Endodermal cell (in vitro differentiated cells): ENCODE measurements around the gene MALAT1. TPM values are rescaled to one million over a fixed set of nuclear protein-coding genes. Genes with fewer than 3 reads are reported as not detected.

ENCODE experiments used
- DNase-seq: peaks from one replicate; pipeline ENCODE4 v3.0.0-alpha.2; 2017
- H3K27ac ChIP-seq: 2 replicates; pipeline ENCODE4 v1.5.1; 2013; ENCODE audit warnings: mild to moderate bottlenecking, low read depth, low read length, moderate library complexity
- H3K27me3 ChIP-seq: 2 replicates; pipeline ENCODE4 v1.6.1; 2013; ENCODE audit warnings: mild to moderate bottlenecking, low read length, moderate library complexity; ENCODE audit not compliant: insufficient read depth, control insufficient read depth, poor library complexity, severe bottlenecking
- H3K36me3 ChIP-seq: 2 replicates; pipeline ENCODE4 v1.7.0; 2013; ENCODE audit warnings: mild to moderate bottlenecking, low read length, moderate library complexity; ENCODE audit not compliant: control insufficient read depth, insufficient read depth
- H3K4me1 ChIP-seq: one replicate; pipeline ENCODE4 v1.7.0; 2013; ENCODE audit warnings: low read length; ENCODE audit not compliant: control insufficient read depth, insufficient read depth
- H3K4me3 ChIP-seq: 2 replicates; pipeline ENCODE4 v1.5.1; 2013; ENCODE audit warnings: mild to moderate bottlenecking, low read length, moderate library complexity
- H3K9ac ChIP-seq: 2 replicates; pipeline ENCODE4 v1.6.1; 2013; ENCODE audit warnings: mild to moderate bottlenecking, low read length, moderate library complexity; ENCODE audit not compliant: poor library complexity, severe bottlenecking; ENCODE audit errors: extremely low read depth
- H3K9me3 ChIP-seq: 2 replicates; pipeline ENCODE4 v1.6.1; 2013; ENCODE audit warnings: mild to moderate bottlenecking, low read length, moderate library complexity; ENCODE audit not compliant: control insufficient read depth
- H3K27ac Mint-ChIP-seq: 2 replicates; pipeline ENCODE4 v1.8.0; 2020; ENCODE audit warnings: mixed read lengths
- H3K27me3 Mint-ChIP-seq: 2 replicates; pipeline ENCODE4 v1.8.0; 2021; ENCODE audit warnings: mild to moderate bottlenecking, mixed read lengths; ENCODE audit not compliant: insufficient read depth
- H3K36me3 Mint-ChIP-seq: 2 replicates; pipeline ENCODE4 v1.8.0; 2020; ENCODE audit warnings: low read depth, mixed read lengths
- H3K4me1 Mint-ChIP-seq: 2 replicates; pipeline ENCODE4 v1.8.0; 2020; ENCODE audit warnings: mixed read lengths
- H3K4me3 Mint-ChIP-seq: 2 replicates; pipeline ENCODE4 v1.8.0; 2020; ENCODE audit warnings: mild to moderate bottlenecking, moderate library complexity, mixed read lengths
- H3K9me3 Mint-ChIP-seq: 2 replicates; pipeline ENCODE4 v1.8.0; 2020; ENCODE audit warnings: mild to moderate bottlenecking, mixed read lengths
- CTCF ChIP-seq: fragments of 200-600 bp; sonication (generic); conservative IDR thresholded peaks from 2 replicates; pipeline ENCODE4 v1.5.0; 2021; ENCODE audit warnings: antibody characterized with exemption, mild to moderate bottlenecking
- WGBS, 2 experiments: methylation state at CpG; one replicate each; pipeline versions ENCODE4 v1.1.5 to v1.1.7; 2013; ENCODE audit warnings: missing lambda C conversion rate in 2 of 2, mixed read lengths in 1 of 2; ENCODE audit not compliant: insufficient coverage in 1 of 2, insufficient read length in 1 of 2; 5-methylcytosine and 5-hydroxymethylcytosine counted together
- total RNA-seq, 2 donors: library from RNA; stranded (reverse); fragmentation: NEBNext Ultra II Directional in 1 of 2; extraction: Animal tissue kit (Norgen Biotek cat#: 25700) in 1 of 2; gene quantifications; 2 replicates in 1 of 2; 3 replicates in 1 of 2; pipeline ENCODE4 v1.2.1, GENCODE V29; 2021

The MALAT1 gene
- total RNA-seq, 2 donors from 2014 or later = 5,233 to 6,894 TPM

DNA sequence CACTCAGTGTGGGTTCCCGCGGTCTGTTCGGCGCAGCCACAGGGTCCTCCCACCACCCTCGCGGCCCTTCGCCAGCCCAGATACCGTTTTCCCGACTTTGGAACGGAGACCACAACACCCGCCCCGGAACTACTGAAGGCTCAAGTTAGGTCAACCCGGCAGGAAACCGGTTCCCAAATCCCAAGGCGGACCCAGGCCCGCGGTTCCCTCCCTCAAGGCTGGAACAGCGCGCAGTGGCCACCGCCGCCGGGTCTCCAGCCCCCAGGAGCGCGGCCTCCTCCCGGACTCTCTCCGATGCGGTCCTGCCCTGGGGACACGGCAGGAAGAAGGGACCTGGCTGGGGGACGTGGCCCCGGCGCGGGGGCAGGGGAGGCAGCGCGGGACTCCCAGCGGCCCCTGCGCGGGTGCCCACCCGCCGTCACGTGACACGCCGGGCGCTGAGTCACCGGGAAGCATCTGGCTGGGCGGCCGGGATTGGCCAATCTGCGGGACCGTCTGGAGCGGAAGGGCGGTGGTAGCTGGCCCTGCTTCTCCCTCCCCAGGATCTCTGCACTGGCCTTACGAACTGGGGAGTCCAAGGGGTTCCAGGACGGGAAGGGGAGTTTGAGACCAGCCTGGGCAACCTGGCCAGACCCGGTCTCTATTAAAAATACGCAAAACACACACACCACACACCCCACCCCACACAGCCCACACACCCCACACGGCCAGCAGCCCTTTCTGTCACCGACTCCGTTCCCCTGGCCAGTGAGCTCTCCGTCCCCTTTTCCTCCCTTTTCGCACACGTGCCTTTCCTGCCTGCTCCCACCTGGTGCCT is 21.5 kb upstream of the MALAT1 start:
- peaks cover 4% of the 10 kb centered on the region for H3K4me1 ChIP-seq
- H3K27ac ChIP-seq = peak overlapping the region; percentile 87
- H3K4me3 ChIP-seq = peak overlapping the region; percentile 88
- no peaks in the 10 kb centered on the region for H3K9me3 Mint-ChIP-seq
- no peaks in the 10 kb centered on the region for H3K36me3 ChIP-seq
- H3K9me3 ChIP-seq = no peaks in the 10 kb centered on the region
- peaks cover 28% of the 10 kb centered on the region for H3K4me1 Mint-ChIP-seq
- H3K27ac Mint-ChIP-seq = peak overlapping the region; percentile 98
- H3K27me3 Mint-ChIP-seq = peaks cover 2% of the 10 kb centered on the region
- peak; percentile 96 for DNase-seq
- H3K36me3 Mint-ChIP-seq = no peaks in the 10 kb centered on the region
- no peak for TF ChIP-seq CTCF
- peak overlapping the region; percentile 83 for H3K4me3 Mint-ChIP-seq
- 7 to 15% methylated on average over 15 to 60 of the region's 60 CpGs for WGBS, 2 experiments
- no peaks in the 10 kb centered on the region for H3K27me3 ChIP-seq
- peak overlapping the region; percentile 89 for H3K9ac ChIP-seq

DNA sequence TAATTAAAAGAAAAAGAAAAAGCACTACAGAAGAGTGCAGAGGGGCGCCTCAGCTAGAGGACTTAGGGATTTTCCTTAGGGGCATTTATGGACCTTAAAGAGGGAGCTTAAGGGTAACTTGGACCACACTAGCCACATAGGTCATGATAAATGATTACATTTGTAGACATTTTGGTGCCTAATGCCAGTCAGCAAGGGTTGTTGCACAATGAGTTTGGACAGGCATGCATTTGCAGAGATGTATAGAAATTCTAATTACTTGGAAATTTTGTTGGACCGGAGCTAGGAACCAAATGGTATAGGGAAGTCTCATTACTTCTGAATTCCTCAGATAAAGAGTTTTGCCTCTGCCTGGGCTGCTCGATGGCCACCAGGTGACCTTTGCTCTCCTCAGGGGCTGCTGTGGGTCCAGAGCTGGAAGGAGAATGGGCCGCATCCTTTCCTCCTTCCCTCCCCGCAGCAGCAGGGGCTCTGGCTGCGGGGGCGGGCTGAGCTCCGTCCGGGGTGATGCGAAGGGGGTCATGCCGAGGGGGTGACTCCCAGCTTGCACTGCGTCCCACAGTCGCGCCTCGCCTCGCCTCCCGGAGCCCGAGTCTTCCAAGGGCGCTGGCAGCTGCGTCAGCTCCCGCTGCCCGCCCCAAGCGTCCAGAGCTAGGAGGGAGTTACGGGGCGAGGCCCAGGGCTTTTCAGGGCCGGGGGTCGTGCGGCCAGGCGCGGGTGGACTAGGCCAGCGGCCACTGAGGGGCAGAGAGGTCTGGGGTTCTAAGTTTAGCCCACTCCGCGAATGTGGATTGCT is 20.3 kb upstream of the MALAT1 start:
- peaks cover 28% of the 10 kb centered on the region for H3K4me1 Mint-ChIP-seq
- H3K27ac ChIP-seq = peak overlapping the region; percentile 1
- TF ChIP-seq CTCF = peak; percentile 21
- peak; percentile 76 for DNase-seq
- H3K27me3 ChIP-seq = no peaks in the 10 kb centered on the region
- H3K4me3 Mint-ChIP-seq = no peak overlapping the region
- peaks cover 4% of the 10 kb centered on the region for H3K4me1 ChIP-seq
- no peaks in the 10 kb centered on the region for H3K9me3 Mint-ChIP-seq
- H3K36me3 ChIP-seq = no peaks in the 10 kb centered on the region
- no peaks in the 10 kb centered on the region for H3K9me3 ChIP-seq
- H3K4me3 ChIP-seq = no peak overlapping the region
- no peak overlapping the region for H3K9ac ChIP-seq
- WGBS, 2 experiments = 82% methylated on average over 25 to 33 of the region's 33 CpGs
- H3K27me3 Mint-ChIP-seq = peaks cover 2% of the 10 kb centered on the region
- H3K36me3 Mint-ChIP-seq = no peaks in the 10 kb centered on the region
- peak overlapping the region; percentile 83 for H3K27ac Mint-ChIP-seq

GRCh38 chr11:65479184-65480145 is 19.4 kb upstream of the MALAT1 start:
- no peak overlapping the region for H3K9ac ChIP-seq
- peaks cover under 1% of the 10 kb centered on the region for H3K27me3 ChIP-seq
- peak; percentile 64 for TF ChIP-seq CTCF
- Mint-ChIP-seq H3K4me3 (no peak overlapping the region), H3K27me3 (peaks cover 6% of the 10 kb centered on the region), H3K9me3 (no peaks in the 10 kb centered on the region), H3K36me3 (no peaks in the 10 kb centered on the region), H3K27ac (peak overlapping the region; percentile 83), H3K4me1 (peaks cover 28% of the 10 kb centered on the region)
- H3K4me1 ChIP-seq = peaks cover 4% of the 10 kb centered on the region
- H3K9me3 ChIP-seq = no peaks in the 10 kb centered on the region
- 66 to 78% methylated on average over 7 to 11 of the region's 11 CpGs for WGBS, 2 experiments
- H3K4me3 ChIP-seq = no peak overlapping the region
- peak; percentile 88 for DNase-seq
- H3K36me3 ChIP-seq = no peaks in the 10 kb centered on the region
- H3K27ac ChIP-seq = peak overlapping the region; percentile 1
